ENCODE data around the gene CHD9NB. TPM values are rescaled to one million over a fixed set of nuclear protein-coding genes. Genes with fewer than 3 reads are reported as not detected.

The CHD9NB gene
- total RNA-seq, 1 experiment from 2014 or later: 0.64 TPM

DNA sequence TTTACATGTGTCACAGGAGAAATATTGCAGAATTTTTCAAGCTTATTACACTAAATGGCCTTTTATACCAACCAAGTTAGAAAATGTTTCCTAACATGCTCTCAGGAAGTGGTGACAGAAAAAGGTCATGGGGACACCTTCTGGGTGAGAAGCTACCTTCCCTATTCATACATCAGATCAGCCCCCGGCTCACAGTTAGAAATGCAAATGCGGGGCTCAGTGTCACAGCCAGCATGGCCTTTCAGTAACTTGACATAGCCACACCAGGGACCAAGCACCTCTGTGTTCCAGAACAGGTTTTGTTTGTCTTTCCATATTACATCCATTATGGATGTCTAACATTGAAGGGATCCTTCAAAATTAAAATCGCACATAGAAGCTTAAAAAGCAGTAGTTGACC is 59.5 kb downstream of the CHD9NB start:
- TF ChIP-seq, protein P1, sequence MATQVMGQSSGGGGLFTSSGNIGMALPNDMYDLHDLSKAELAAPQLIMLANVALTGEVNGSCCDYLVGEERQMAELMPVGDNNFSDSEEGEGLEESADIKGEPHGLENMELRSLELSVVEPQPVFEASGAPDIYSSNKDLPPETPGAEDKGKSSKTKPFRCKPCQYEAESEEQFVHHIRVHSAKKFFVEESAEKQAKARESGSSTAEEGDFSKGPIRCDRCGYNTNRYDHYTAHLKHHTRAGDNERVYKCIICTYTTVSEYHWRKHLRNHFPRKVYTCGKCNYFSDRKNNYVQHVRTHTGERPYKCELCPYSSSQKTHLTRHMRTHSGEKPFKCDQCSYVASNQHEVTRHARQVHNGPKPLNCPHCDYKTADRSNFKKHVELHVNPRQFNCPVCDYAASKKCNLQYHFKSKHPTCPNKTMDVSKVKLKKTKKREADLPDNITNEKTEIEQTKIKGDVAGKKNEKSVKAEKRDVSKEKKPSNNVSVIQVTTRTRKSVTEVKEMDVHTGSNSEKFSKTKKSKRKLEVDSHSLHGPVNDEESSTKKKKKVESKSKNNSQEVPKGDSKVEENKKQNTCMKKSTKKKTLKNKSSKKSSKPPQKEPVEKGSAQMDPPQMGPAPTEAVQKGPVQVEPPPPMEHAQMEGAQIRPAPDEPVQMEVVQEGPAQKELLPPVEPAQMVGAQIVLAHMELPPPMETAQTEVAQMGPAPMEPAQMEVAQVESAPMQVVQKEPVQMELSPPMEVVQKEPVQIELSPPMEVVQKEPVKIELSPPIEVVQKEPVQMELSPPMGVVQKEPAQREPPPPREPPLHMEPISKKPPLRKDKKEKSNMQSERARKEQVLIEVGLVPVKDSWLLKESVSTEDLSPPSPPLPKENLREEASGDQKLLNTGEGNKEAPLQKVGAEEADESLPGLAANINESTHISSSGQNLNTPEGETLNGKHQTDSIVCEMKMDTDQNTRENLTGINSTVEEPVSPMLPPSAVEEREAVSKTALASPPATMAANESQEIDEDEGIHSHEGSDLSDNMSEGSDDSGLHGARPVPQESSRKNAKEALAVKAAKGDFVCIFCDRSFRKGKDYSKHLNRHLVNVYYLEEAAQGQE (IDR thresholded peaks at IDR 0.05; ENCODE audit: insufficient read depth in 1 of 2, low read depth in 2 of 2, low read length in 1 of 2): no peak
- TF ChIP-seq TCF7L2 (IDR thresholded peaks at IDR 0.05; ENCODE audit: low read depth, low read length) (no peak), POLR2AphosphoS5 (IDR thresholded peaks at IDR 0.05; ENCODE audit: low read depth, low read length) (no peak), CTCF (IDR thresholded peaks at IDR 0.05) (no peak), SIN3A (IDR thresholded peaks at IDR 0.05; ENCODE audit: borderline replicate concordance, insufficient read depth, low read depth, low read length) (no peak)
- Histone ChIP-seq H3K27ac (ENCODE audit: low read length) (no peak overlapping the region), H3K9me3 (ENCODE audit: control insufficient read depth, insufficient read depth, low read depth, low read length) (no peaks in the 10 kb centered on the region), H3K4me3 (ENCODE audit: low read depth in 2 of 2, low read length in 2 of 2) (no peak overlapping the region), H3K36me3 (ENCODE audit: control insufficient read depth, insufficient read depth, low read length) (no peaks in the 10 kb centered on the region), H3K4me1 (ENCODE audit: control insufficient read depth, insufficient read depth, low read length) (no peaks in the 10 kb centered on the region), H3K27me3 (ENCODE audit: control insufficient read depth, insufficient read depth, low read length) (no peaks in the 10 kb centered on the region)
- ChIA-PET POLR2A (no interaction called here), CTCF (no interaction called here)
- no peak for DNase-seq (ENCODE audit: low read depth, low spot score)
- BruUV-seq (replicated peaks): no TSS peak
- intact Hi-C loops (cut with micrococcal nuclease; ENCODE audit: unreplicated experiment): no loop called here
- ATAC-seq: no peak
- in situ Hi-C loops (cut with HindIII; ENCODE audit: low pct_unique_long_range_greater_than_20kb, low sequenced_read_pairs): no loop called here

GRCh38 chr16:52991572-52991971 is 61.1 kb downstream of the CHD9NB start:
- no peaks in the 10 kb centered on the region for H3K27me3 ChIP-seq (ENCODE audit: control insufficient read depth, insufficient read depth, low read length)
- BruUV-seq (replicated peaks): no TSS peak
- ChIA-PET CTCF (no interaction called here), POLR2A (interaction anchor here (0.6 kb wide), 1 partner anchor 755 kb away, joined by 4 read pairs; no protein-coding TSS in a partner anchor)
- ATAC-seq: no peak
- no peaks in the 10 kb centered on the region for H3K36me3 ChIP-seq (ENCODE audit: control insufficient read depth, insufficient read depth, low read length)
- no peak overlapping the region for H3K27ac ChIP-seq (ENCODE audit: low read length)
- no peak for DNase-seq (ENCODE audit: low read depth, low spot score)
- intact Hi-C loops (cut with micrococcal nuclease; ENCODE audit: unreplicated experiment) (no loop called here), in situ Hi-C loops (cut with HindIII; ENCODE audit: low pct_unique_long_range_greater_than_20kb, low sequenced_read_pairs) (no loop called here)
- no peaks in the 10 kb centered on the region for H3K4me1 ChIP-seq (ENCODE audit: control insufficient read depth, insufficient read depth, low read length)
- H3K9me3 ChIP-seq (ENCODE audit: control insufficient read depth, insufficient read depth, low read depth, low read length): no peaks in the 10 kb centered on the region
- H3K4me3 ChIP-seq (ENCODE audit: low read depth in 2 of 2, low read length in 2 of 2): no peak overlapping the region
- TF ChIP-seq CTCF (IDR thresholded peaks at IDR 0.05) (no peak), TCF7L2 (IDR thresholded peaks at IDR 0.05; ENCODE audit: low read depth, low read length) (no peak), SIN3A (IDR thresholded peaks at IDR 0.05; ENCODE audit: borderline replicate concordance, insufficient read depth, low read depth, low read length) (no peak), POLR2AphosphoS5 (IDR thresholded peaks at IDR 0.05; ENCODE audit: low read depth, low read length) (no peak)
- TF ChIP-seq, protein P1 (IDR thresholded peaks at IDR 0.05; ENCODE audit: insufficient read depth in 1 of 2, low read depth in 2 of 2, low read length in 1 of 2): no peak

Other genes starting within 250 kb of the CHD9NB start
- gene CHD9, start 2.1 kb upstream of the CHD9NB start, total RNA-seq (2021; ENCODE audit: unreplicated experiment): 25.4 TPM